Small intestine (tissue), 7 donors: ENCODE results near the gene KANSL1. TPM values are rescaled to one million over a fixed set of nuclear protein-coding genes. Genes with fewer than 3 reads are reported as not detected.

Experiments
- DNase-seq, 2 donors: peaks; one replicate each; pipeline versions ENCODE4 v3.0.0 to v3.0.0-alpha.2; 2013
- FAIRE-seq: peaks from 2 replicates; lab custom pipeline; 2012; peaks lifted over from hg19 to GRCh38; lab: Jason Lieb, UNC
- H3K27ac ChIP-seq, 3 donors: one replicate each; pipeline ENCODE4 v1.5.1; 2013; ENCODE audit warnings: low read length in 2 of 3, mild to moderate bottlenecking in 2 of 3, control low read depth in 1 of 3, inconsistent platforms in 1 of 3, low read depth in 1 of 3, moderate library complexity in 1 of 3
- H3K27me3 ChIP-seq, 3 donors: one replicate each; pipeline ENCODE4 v1.6.1; 2013; ENCODE audit warnings: low read length in 3 of 3, inconsistent platforms in 1 of 3; ENCODE audit not compliant: control insufficient read depth in 3 of 3, insufficient read depth in 3 of 3
- H3K36me3 ChIP-seq, 3 donors: one replicate each; pipeline ENCODE4 v1.6.1; 2013; ENCODE audit warnings: low read length in 3 of 3, inconsistent platforms in 1 of 3, low read depth in 1 of 3, mild to moderate bottlenecking in 1 of 3, moderate library complexity in 1 of 3; ENCODE audit not compliant: control insufficient read depth in 3 of 3, insufficient read depth in 2 of 3
- H3K4me1 ChIP-seq, 3 donors: one replicate each; pipeline ENCODE4 v1.6.1; 2013; ENCODE audit warnings: low read length in 2 of 3, inconsistent platforms in 1 of 3, low read depth in 1 of 3, mild to moderate bottlenecking in 1 of 3, moderate library complexity in 1 of 3; ENCODE audit not compliant: control insufficient read depth in 3 of 3, insufficient read depth in 2 of 3
- H3K4me3 ChIP-seq, 3 donors: one replicate each; pipeline ENCODE4 v1.5.1; 2013; ENCODE audit warnings: low read length in 3 of 3, control low read depth in 1 of 3, inconsistent platforms in 1 of 3, low read depth in 1 of 3, mild to moderate bottlenecking in 1 of 3, moderate library complexity in 1 of 3
- H3K9me3 ChIP-seq, 2 donors: one replicate each; pipeline ENCODE4 v1.6.1; 2013; ENCODE audit warnings: low read depth in 1 of 2, low read length in 1 of 2; ENCODE audit not compliant: control insufficient read depth in 2 of 2, insufficient read depth in 1 of 2
- WGBS, 3 donors: extraction: QIAGEN DNeasy Blood & Tissue Kit; methylation state at CpG; one replicate each; pipeline ENCODE4 v1.1.7; 2013; 5-methylcytosine and 5-hydroxymethylcytosine counted together
- polyA plus RNA-seq, 4 donors: library from polyadenylated mRNA; stranded (reverse) in 3 of 4; unstranded in 1 of 4; fragments of 200-250 nt in 3 of 4; fragments of 120-200 nt in 1 of 4; gene quantifications; one replicate each; pipeline versions ENCODE4 v1.2.1 to v1.2.3, GENCODE V29; 2013
- donor health status: healthy with polysubstance abuse.
- donor health status: control.
- donor health status: control.
- donor health status: Bipolar disorder and iron deficiency.
- donor health status: healthy.

The KANSL1 gene
- polyA plus RNA-seq, 4 donors: 12.7 to 54.0 (median 20.2) TPM

- Histone ChIP-seq H3K4me1 (peaks cover 0 to 29% (median under 1%) of the 10 kb centered on the region in 3 donors), H3K27me3 (no peaks in the 10 kb centered on the region), H3K36me3 (peaks cover 27 to 38% (median 30%) of the 10 kb centered on the region in 3 donors), H3K9me3 (no peaks in the 10 kb centered on the region), H3K27ac (no peak overlapping the region), H3K4me3 (no peak overlapping the region)
- FAIRE-seq (no peak), DNase-seq (no peak)
- WGBS, 3 donors: 94 to 95% (median 94%) methylated on average over 12 of the region's 12 CpGs
Observed at GRCh38 chr17:46038937-46039336, 154.3 kb downstream of the KANSL1 start.

GRCh38 chr17:46038414-46038813 is 154.8 kb downstream of the KANSL1 start:
- Histone ChIP-seq H3K9me3 (no peaks in the 10 kb centered on the region), H3K4me3 (no peak overlapping the region), H3K27me3 (no peaks in the 10 kb centered on the region), H3K27ac (no peak overlapping the region), H3K4me1 (peaks cover 0 to 24% (median 0%) of the 10 kb centered on the region in 3 donors), H3K36me3 (peaks cover 28 to 40% (median 35%) of the 10 kb centered on the region in 3 donors)
- FAIRE-seq: no peak
- WGBS, 3 donors: 96 to 97% (median 96%) methylated on average over 6 of the region's 6 CpGs
- no peak for DNase-seq

GRCh38 chr17:46037722-46038255 is 155.4 kb downstream of the KANSL1 start:
- no peaks in the 10 kb centered on the region for H3K9me3 ChIP-seq
- DNase-seq: no peak
- H3K27me3 ChIP-seq: no peaks in the 10 kb centered on the region
- H3K36me3 ChIP-seq: peaks cover 34 to 46% (median 40%) of the 10 kb centered on the region in 3 donors
- H3K4me3 ChIP-seq: no peak overlapping the region
- H3K27ac ChIP-seq: no peak overlapping the region
- H3K4me1 ChIP-seq: peaks cover 0 to 18% (median 0%) of the 10 kb centered on the region in 3 donors
- WGBS, 3 donors: 79 to 82% (median 81%) methylated on average over 4 of the region's 4 CpGs
- FAIRE-seq: no peak

GRCh38 chr17:46036491-46036890 is 156.7 kb downstream of the KANSL1 start:
- Histone ChIP-seq H3K4me3 (no peak overlapping the region), H3K4me1 (peaks cover 0 to 7% (median 0%) of the 10 kb centered on the region in 3 donors), H3K27me3 (no peaks in the 10 kb centered on the region), H3K27ac (no peak overlapping the region), H3K9me3 (no peaks in the 10 kb centered on the region), H3K36me3 (peaks cover 44 to 55% (median 46%) of the 10 kb centered on the region in 3 donors)
- no peak for DNase-seq
- FAIRE-seq: no peak
- WGBS, 3 donors: 94 to 98% (median 96%) methylated on average over 6 of the region's 6 CpGs

DNA sequence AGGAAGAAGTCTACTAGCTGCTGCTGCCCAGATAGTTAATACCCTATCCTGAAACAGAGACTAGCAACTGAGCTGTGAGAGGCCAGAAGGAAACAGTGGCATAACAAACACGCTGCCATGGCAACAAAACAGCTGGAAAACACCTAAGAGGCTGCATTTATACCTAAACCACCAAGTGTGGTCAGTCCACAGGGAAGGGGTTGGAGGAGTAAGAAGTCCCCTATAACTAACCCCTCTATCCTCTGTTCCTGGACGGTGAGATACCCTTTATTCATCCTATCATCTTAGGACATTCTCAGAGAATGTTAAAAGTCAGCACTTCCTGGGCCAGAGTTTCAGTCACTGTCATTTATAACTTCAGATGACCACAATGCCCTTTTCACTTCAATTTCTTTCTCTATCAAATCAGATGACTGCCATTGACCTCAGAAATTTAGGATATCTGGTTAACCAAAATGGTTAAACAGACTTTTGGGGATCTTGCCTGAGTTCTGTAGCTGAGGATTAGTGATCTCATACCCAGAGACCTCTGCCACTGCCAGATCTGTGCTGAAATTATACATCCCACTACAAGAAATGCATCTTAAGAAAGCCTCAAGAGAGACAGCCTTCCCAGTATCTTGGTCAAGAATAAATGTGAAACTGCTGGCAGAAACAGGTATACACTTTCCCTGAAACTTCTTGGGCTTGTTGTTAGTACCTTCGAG is 158.0 kb downstream of the KANSL1 start:
- FAIRE-seq: no peak
- no peak overlapping the region for H3K4me3 ChIP-seq
- no peaks in the 10 kb centered on the region for H3K9me3 ChIP-seq
- H3K4me1 ChIP-seq: peaks cover 0 to 3% (median 0%) of the 10 kb centered on the region in 3 donors
- WGBS, 3 donors: 62 to 69% (median 64%) methylated on average over 3 of the region's 3 CpGs
- no peaks in the 10 kb centered on the region for H3K27me3 ChIP-seq
- peaks cover 47 to 65% (median 49%) of the 10 kb centered on the region in 3 donors for H3K36me3 ChIP-seq
- no peak for DNase-seq
- no peak overlapping the region for H3K27ac ChIP-seq

GRCh38 chr17:46033392-46033791 is 159.8 kb downstream of the KANSL1 start:
- no peak for FAIRE-seq

GRCh38 chr17:46032909-46033308 is 160.3 kb downstream of the KANSL1 start:
- FAIRE-seq (no peak), DNase-seq (no peak)
- no peak overlapping the region for H3K4me3 ChIP-seq
- 95 to 96% (median 96%) methylated on average over 11 of the region's 11 CpGs for WGBS, 3 donors
- peaks cover 35 to 59% (median 39%) of the 10 kb centered on the region in 3 donors for H3K36me3 ChIP-seq
- H3K27me3 ChIP-seq: no peaks in the 10 kb centered on the region
- H3K4me1 ChIP-seq: peaks cover 0 to 3% (median 0%) of the 10 kb centered on the region in 3 donors
- no peaks in the 10 kb centered on the region for H3K9me3 ChIP-seq
- H3K27ac ChIP-seq: no peak overlapping the region

More at GRCh38 chr17:46033392-46033791, 159.8 kb downstream of the KANSL1 start:
- H3K27me3 ChIP-seq: no peaks in the 10 kb centered on the region
- no peak overlapping the region for H3K27ac ChIP-seq
- H3K36me3 ChIP-seq: peaks cover 40 to 61% (median 42%) of the 10 kb centered on the region in 3 donors
- no peak overlapping the region for H3K4me3 ChIP-seq
- WGBS, 3 donors: 90 to 98% (median 93%) methylated on average over 3 of the region's 3 CpGs
- DNase-seq: no peak
- peaks cover 0 to 3% (median 0%) of the 10 kb centered on the region in 3 donors for H3K4me1 ChIP-seq
- no peaks in the 10 kb centered on the region for H3K9me3 ChIP-seq

DNA sequence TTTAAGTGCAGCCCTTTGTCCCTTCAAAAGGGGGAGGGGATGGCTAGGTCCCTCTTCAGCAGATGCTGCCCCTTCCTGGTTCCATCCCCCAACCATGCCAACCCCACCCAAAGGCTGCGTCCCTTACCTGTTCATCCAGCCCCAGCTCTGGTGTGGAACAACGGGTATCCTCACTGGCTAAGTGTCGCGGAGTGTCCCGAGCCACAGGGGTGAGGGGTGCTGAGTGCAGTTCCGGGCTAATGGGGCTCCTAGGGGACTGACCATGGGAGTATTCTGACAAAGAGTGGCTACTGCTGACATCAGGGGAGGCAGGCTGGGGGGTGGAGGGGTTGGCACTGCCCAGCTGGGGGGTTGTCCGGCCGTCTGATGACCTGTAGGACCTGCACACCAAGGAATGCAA is 161.3 kb downstream of the KANSL1 start:
- Histone ChIP-seq H3K9me3 (no peaks in the 10 kb centered on the region), H3K27me3 (no peaks in the 10 kb centered on the region), H3K4me1 (peaks cover 0 to 3% (median 0%) of the 10 kb centered on the region in 3 donors), H3K4me3 (no peak overlapping the region), H3K27ac (no peak overlapping the region), H3K36me3 (peaks cover 29 to 63% (median 33%) of the 10 kb centered on the region in 3 donors)
- DNase-seq (no peak), FAIRE-seq (no peak)
- 86 to 90% (median 87%) methylated on average over 8 of the region's 8 CpGs for WGBS, 3 donors
